Endothelial cell of umbilical vein (primary cell): Measurements from ENCODE around the gene ATIC. TPM values are rescaled to one million over a fixed set of nuclear protein-coding genes. Genes with fewer than 3 reads are reported as not detected.

ENCODE experiments used
- BruUV-seq: library from RNA; stranded (reverse); fragments of 400-500 nt; replicated peaks from 2 replicates; lab custom pipeline; 2021; lab: Mats Ljungman, UMichigan
- CTCF ChIA-PET: fragments of 300-600, 350-600 bp; sonication (Branson Sonifier 250); formaldehyde crosslinking; loops from one replicate; lab custom pipeline; 2021; ENCODE audit warnings: antibody characterized with exemption, inconsistent platforms; lab: Charles Lee
- POLR2A ChIA-PET: fragments of 300-600, 350-600 bp; sonication (Branson Sonifier 250); formaldehyde crosslinking; loops from one replicate; lab custom pipeline; 2021; ENCODE audit warnings: antibody characterized with exemption, inconsistent platforms; lab: Charles Lee
- DNase-seq: peaks from one replicate; pipeline ENCODE4 v3.0.0-alpha.2; 2011; ENCODE audit warnings: low read depth, low spot score
- FAIRE-seq: peaks from 2 replicates; lab custom pipeline; 2011; peaks lifted over from hg19 to GRCh38; lab: Jason Lieb, UNC
- H2AFZ ChIP-seq: 2 replicates; pipeline ENCODE4 v1.6.0; 2012; ENCODE audit warnings: low read depth, low read length, control low read depth, inconsistent platforms
- H3K27ac ChIP-seq: 2 replicates; pipeline ENCODE4 v1.5.1; 2011; ENCODE audit warnings: low read depth, mild to moderate bottlenecking, control low read depth, low read length, moderate library complexity; ENCODE audit not compliant: insufficient read depth
- H3K27me3 ChIP-seq, 2 experiments: 2 replicates each; pipeline versions ENCODE4 v1.6.0 to v1.6.1; 2011; ENCODE audit warnings: low read length in 2 of 2, mixed read lengths in 1 of 2; ENCODE audit not compliant: control insufficient read depth in 2 of 2, insufficient read depth in 2 of 2
- H3K36me3 ChIP-seq, 2 experiments: 2 replicates in 1 of 2; 3 replicates in 1 of 2; pipeline ENCODE4 v1.5.1; 2011; ENCODE audit warnings: low read length in 2 of 2, mild to moderate bottlenecking in 1 of 2, moderate library complexity in 1 of 2; ENCODE audit not compliant: control insufficient read depth in 2 of 2, insufficient read depth in 2 of 2; ENCODE audit errors: extremely low read depth in 1 of 2
- H3K4me1 ChIP-seq: 3 replicates; pipeline ENCODE4 v1.5.1; 2011; ENCODE audit warnings: mild to moderate bottlenecking, low read length; ENCODE audit not compliant: control insufficient read depth, insufficient read depth; ENCODE audit errors: extremely low read depth
- H3K4me2 ChIP-seq: 2 replicates; pipeline ENCODE4 v1.6.1; 2011; ENCODE audit warnings: low read length, control low read depth, mixed read lengths; ENCODE audit not compliant: insufficient read depth
- H3K4me3 ChIP-seq, 3 experiments: fragments of 200-600 bp in 1 of 3; sonication (generic), shearing (Covaris generic) in 1 of 3; replicated peaks in 1 of 3; 2 replicates each; pipeline ENCODE4 v1.5.1; 2011 to 2016; ENCODE audit warnings: control low read depth in 3 of 3, low read length in 3 of 3, mild to moderate bottlenecking in 2 of 3, inconsistent platforms in 1 of 3, low read depth in 1 of 3, moderate library complexity in 1 of 3; ENCODE audit not compliant: insufficient read depth in 1 of 3
- H3K79me2 ChIP-seq: 2 replicates; pipeline ENCODE4 v1.6.0; 2012; ENCODE audit warnings: low read length, inconsistent platforms; ENCODE audit not compliant: control insufficient read depth, insufficient read depth
- H3K9ac ChIP-seq: replicated peaks from 2 replicates; pipeline ENCODE3; 2011; ENCODE audit warnings: low read length, control low read depth; ENCODE audit not compliant: insufficient read depth; ENCODE audit errors: extremely low read depth
- H3K9me1 ChIP-seq: replicated peaks from 3 replicates; pipeline ENCODE4 v1.6.0; 2011; ENCODE audit warnings: mild to moderate bottlenecking, low read length; ENCODE audit not compliant: control insufficient read depth, insufficient read depth; ENCODE audit errors: extremely low read depth
- H3K9me3 ChIP-seq: replicated peaks from 2 replicates; pipeline ENCODE4 v1.5.1; 2012; ENCODE audit warnings: low read length, inconsistent platforms; ENCODE audit not compliant: control insufficient read depth, insufficient read depth
- H4K20me1 ChIP-seq: replicated peaks from 2 replicates; pipeline ENCODE3; 2011; ENCODE audit warnings: mild to moderate bottlenecking, low read length; ENCODE audit not compliant: control insufficient read depth, insufficient read depth; ENCODE audit errors: extremely low read depth
- CTCF ChIP-seq, 2 donors: IDR thresholded peaks; 1 replicate in 1 of 2; 2 replicates in 1 of 2; pipeline ENCODE4 v1.5.1; 2011; ENCODE audit warnings: low read length in 2 of 2, mild to moderate bottlenecking in 2 of 2, moderate library complexity in 2 of 2, control low read depth in 1 of 2, inconsistent platforms in 1 of 2, low read depth in 1 of 2; ENCODE audit not compliant: insufficient read depth in 1 of 2; ENCODE audit errors: extremely low read depth in 1 of 2
- EZH2 ChIP-seq: IDR thresholded peaks from 2 replicates; pipeline ENCODE4 v1.6.1; 2012; ENCODE audit warnings: borderline replicate concordance, low read depth, mild to moderate bottlenecking, moderate library complexity, low read length, inconsistent platforms; ENCODE audit not compliant: severe bottlenecking
- FOS ChIP-seq: IDR thresholded peaks from 2 replicates; pipeline ENCODE4 v1.6.1; 2011; ENCODE audit warnings: mild to moderate bottlenecking, low read length, moderate library complexity, borderline replicate concordance; ENCODE audit not compliant: insufficient read depth
- GATA2 ChIP-seq: IDR thresholded peaks from 2 replicates; pipeline ENCODE4 v1.7.0; 2011; ENCODE audit warnings: low read depth, mild to moderate bottlenecking, moderate library complexity, mixed read lengths, low read length; ENCODE audit not compliant: insufficient read length, insufficient read depth
- JUN ChIP-seq: IDR thresholded peaks from 2 replicates; pipeline ENCODE4 v1.6.1; 2011; ENCODE audit warnings: borderline replicate concordance, low read depth; ENCODE audit not compliant: insufficient read length, insufficient read depth
- MAX ChIP-seq: IDR thresholded peaks from 2 replicates; pipeline ENCODE4 v1.6.1; 2011; ENCODE audit not compliant: insufficient read depth, insufficient read length
- MYC ChIP-seq: IDR thresholded peaks from one replicate; pipeline ENCODE4 v1.6.1; 2011; ENCODE audit warnings: mild to moderate bottlenecking, low read depth, low read length
- POLR2A ChIP-seq: IDR thresholded peaks from 2 replicates; pipeline ENCODE4 v1.6.1; 2012; ENCODE audit warnings: low read depth, mild to moderate bottlenecking, control low read depth, low read length
- POLR2AphosphoS5 ChIP-seq: IDR thresholded peaks from 2 replicates; pipeline ENCODE4 v1.6.1; 2012; ENCODE audit warnings: low read depth, mild to moderate bottlenecking, control low read depth, low read length, moderate library complexity; ENCODE audit not compliant: insufficient read depth
- dilution Hi-C: fragments of 300-500 bp; cut with MboI; formaldehyde crosslinking; loops from one replicate; pipeline ENCODE4 v1.15.0; 2019; ENCODE audit warnings: low sequenced_read_pairs; ENCODE audit not compliant: extremely low pct_ligation_motif_present
- intact Hi-C: fragments of 100-400 bp; cut with micrococcal nuclease; formaldehyde crosslinking; loops from one replicate; pipeline ENCODE4 v1.10.0; 2022
- polyA plus RNA-seq, 4 experiments: library from polyadenylated mRNA; depleted of rRNA in 3 of 4; stranded (reverse) in 3 of 4; unstranded in 1 of 4; fragments of >200 nt; gene quantifications; 2 replicates each; pipeline versions ENCODE4 v1.2.1 to v1.2.3, GENCODE V29; 2011 to 2012; ENCODE audit warnings: missing spikeins in 1 of 4
- total RNA-seq: library from RNA; stranded (reverse); gene quantifications from 2 replicates; pipeline ENCODE4 v1.2.3, GENCODE V29; 2021

ATIC gene
- total and polyA plus RNA-seq, 2 donors (not counting 3 experiments of a cell fraction or from before 2014, with no cell fraction given), result 29.5 to 80.2 TPM

DNA sequence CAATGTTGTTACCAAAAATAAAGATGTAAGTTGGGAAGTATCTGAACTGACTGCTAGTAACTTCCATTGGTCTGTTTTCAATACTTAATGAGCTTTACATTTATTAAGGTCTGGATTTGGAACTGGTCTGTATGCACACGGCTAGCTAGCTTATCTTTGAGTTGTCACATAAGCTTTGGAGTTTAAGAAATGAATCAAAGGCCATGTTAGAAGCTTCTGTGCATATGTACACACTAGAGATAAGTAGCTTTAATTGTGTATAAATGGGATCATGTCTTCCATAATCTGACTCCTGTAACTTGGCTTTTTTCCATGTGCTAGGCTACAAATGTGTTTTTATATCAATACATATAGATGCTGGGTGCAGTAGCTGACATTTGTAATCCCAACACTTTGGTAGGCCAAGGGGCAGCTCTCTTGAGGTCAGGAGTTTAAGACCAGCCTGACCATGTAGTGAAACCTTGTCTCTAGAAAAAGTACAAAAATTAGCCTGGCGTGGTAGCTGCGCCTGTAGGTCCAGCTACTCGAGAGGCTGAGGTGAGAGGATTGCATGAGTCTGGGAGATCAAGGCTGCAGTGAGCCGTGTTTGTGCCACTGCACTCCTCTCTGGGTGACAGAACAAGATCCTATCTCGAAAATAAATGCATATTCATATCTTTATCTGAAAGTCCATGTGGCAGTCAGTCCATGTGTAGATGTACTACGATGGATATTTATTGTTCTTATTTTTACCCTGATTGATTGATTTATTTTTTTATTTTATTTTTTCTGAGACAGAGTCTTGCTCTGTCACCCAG, 27.2 kb downstream of the ATIC start:
- dilution Hi-C loops (no loop called here), intact Hi-C loops (no loop called here)
- Histone ChIP-seq H2AFZ (no peak overlapping the region), H3K4me2 (no peak overlapping the region), H3K36me3 (peaks cover 3 to 21% of the 10 kb centered on the region in 2 experiments), H3K79me2 (no peaks in the 10 kb centered on the region), H3K9me3 (no peaks in the 10 kb centered on the region), H3K9ac (no peak overlapping the region), H4K20me1 (no peaks in the 10 kb centered on the region), H3K9me1 (no peaks in the 10 kb centered on the region), H3K27ac (no peak overlapping the region), H3K4me3 (no peak overlapping the region), H3K4me1 (no peaks in the 10 kb centered on the region), H3K27me3 (no peaks in the 10 kb centered on the region)
- CTCF ChIA-PET, result interaction anchor here (1.4 kb wide), 1 partner anchor 378 kb away, joined by 3 read pairs; no protein-coding TSS in a partner anchor
- TF ChIP-seq MYC, result no peak
- TF ChIP-seq GATA2, result no peak
- TF ChIP-seq CTCF (IDR thresholded peaks at IDR 0.05; ENCODE audit: extremely low read depth in 1 of 2, insufficient read depth in 1 of 2, low read depth in 1 of 2, low read length in 2 of 2), result no peak
- TF ChIP-seq EZH2, result no peak
- TF ChIP-seq POLR2A, result no peak
- TF ChIP-seq FOS, result no peak
- TF ChIP-seq MAX, result no peak
- TF ChIP-seq JUN, result no peak
- no peak for TF ChIP-seq POLR2AphosphoS5
- DNase-seq, result no peak
- FAIRE-seq, result no peak
- BruUV-seq, result no TSS peak
- POLR2A ChIA-PET, result no interaction called here
